IMR-90 (cell line): Measurements from ENCODE around the gene PTHLH.

Experiments
- CEBPB ChIP-seq: IDR thresholded peaks from 2 replicates; pipeline ENCODE4 v1.6.1; 2012; ENCODE audit warnings: low read depth, low read length, improper control_type of control experiment
- CHD1 ChIP-seq: IDR thresholded peaks from 2 replicates; pipeline ENCODE4 v1.6.1; 2012; ENCODE audit warnings: low read depth, low read length, improper control_type of control experiment
- MXI1 ChIP-seq: IDR thresholded peaks from 2 replicates; pipeline ENCODE4 v1.6.1; 2012; ENCODE audit warnings: low read depth, mild to moderate bottlenecking, low read length, moderate library complexity, borderline replicate concordance
- POLR2A ChIP-seq: IDR thresholded peaks from 2 replicates; pipeline ENCODE4 v1.6.1; 2012; ENCODE audit warnings: mild to moderate bottlenecking, low read depth, low read length
- RAD21 ChIP-seq: IDR thresholded peaks from 2 replicates; pipeline ENCODE4 v1.6.1; 2012; ENCODE audit warnings: low read length, improper control_type of control experiment
- RFX5 ChIP-seq: IDR thresholded peaks from 2 replicates; pipeline ENCODE4 v1.8.0; 2012; ENCODE audit warnings: low read depth, mild to moderate bottlenecking, low read length, moderate library complexity
- SMC3 ChIP-seq: fragments of 150-350 bp; IDR thresholded peaks from 2 replicates; pipeline ENCODE4 v1.6.1; 2016; ENCODE audit warnings: low read depth, mild to moderate bottlenecking, antibody characterized with exemption, low read length, moderate library complexity
- USF2 ChIP-seq: fragments of 150-350 bp; IDR thresholded peaks from 2 replicates; pipeline ENCODE4 v1.6.1; 2017; ENCODE audit warnings: mild to moderate bottlenecking, antibody characterized with exemption, low read length, low read depth
- TF ChIP-seq, protein P1 (sequence below): conservative IDR thresholded peaks from 2 replicates; pipeline ENCODE4 v1.5.1; 2012; ENCODE audit warnings: mild to moderate bottlenecking, low read depth, low read length, improper control_type of control experiment
- TF ChIP-seq, protein P2 (sequence below): fragments of 150-350 bp; IDR thresholded peaks from 2 replicates; pipeline ENCODE4 v1.6.1; 2016; ENCODE audit warnings: low read depth, mild to moderate bottlenecking, low read length, moderate library complexity, borderline replicate concordance

- TF ChIP-seq, protein P1, sequence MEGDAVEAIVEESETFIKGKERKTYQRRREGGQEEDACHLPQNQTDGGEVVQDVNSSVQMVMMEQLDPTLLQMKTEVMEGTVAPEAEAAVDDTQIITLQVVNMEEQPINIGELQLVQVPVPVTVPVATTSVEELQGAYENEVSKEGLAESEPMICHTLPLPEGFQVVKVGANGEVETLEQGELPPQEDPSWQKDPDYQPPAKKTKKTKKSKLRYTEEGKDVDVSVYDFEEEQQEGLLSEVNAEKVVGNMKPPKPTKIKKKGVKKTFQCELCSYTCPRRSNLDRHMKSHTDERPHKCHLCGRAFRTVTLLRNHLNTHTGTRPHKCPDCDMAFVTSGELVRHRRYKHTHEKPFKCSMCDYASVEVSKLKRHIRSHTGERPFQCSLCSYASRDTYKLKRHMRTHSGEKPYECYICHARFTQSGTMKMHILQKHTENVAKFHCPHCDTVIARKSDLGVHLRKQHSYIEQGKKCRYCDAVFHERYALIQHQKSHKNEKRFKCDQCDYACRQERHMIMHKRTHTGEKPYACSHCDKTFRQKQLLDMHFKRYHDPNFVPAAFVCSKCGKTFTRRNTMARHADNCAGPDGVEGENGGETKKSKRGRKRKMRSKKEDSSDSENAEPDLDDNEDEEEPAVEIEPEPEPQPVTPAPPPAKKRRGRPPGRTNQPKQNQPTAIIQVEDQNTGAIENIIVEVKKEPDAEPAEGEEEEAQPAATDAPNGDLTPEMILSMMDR: no peak
- TF ChIP-seq SMC3 (no peak), MXI1 (no peak), POLR2A (no peak), RAD21 (no peak), USF2 (no peak), CHD1 (no peak), CEBPB (peak; percentile 78), RFX5 (no peak)
- TF ChIP-seq, protein P2, sequence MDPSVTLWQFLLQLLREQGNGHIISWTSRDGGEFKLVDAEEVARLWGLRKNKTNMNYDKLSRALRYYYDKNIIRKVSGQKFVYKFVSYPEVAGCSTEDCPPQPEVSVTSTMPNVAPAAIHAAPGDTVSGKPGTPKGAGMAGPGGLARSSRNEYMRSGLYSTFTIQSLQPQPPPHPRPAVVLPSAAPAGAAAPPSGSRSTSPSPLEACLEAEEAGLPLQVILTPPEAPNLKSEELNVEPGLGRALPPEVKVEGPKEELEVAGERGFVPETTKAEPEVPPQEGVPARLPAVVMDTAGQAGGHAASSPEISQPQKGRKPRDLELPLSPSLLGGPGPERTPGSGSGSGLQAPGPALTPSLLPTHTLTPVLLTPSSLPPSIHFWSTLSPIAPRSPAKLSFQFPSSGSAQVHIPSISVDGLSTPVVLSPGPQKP: no peak
Measured at GRCh38 chr12:27937768-27938167, 34.8 kb downstream of the PTHLH start.
